Measurements from ENCODE around the gene MISFA.
A peak's percentile ranks its signal among the peaks of the same experiment; 100 is the strongest.
"Not testable (repeated sequence)": the region's sequence is repeated elsewhere in the genome, so short reads cannot be mapped to it uniquely, and the experiment has no call there.

MISFA gene

GRCh38 chr11:18590571-18590970 is 9.0 kb upstream of the MISFA start:
- Histone ChIP-seq H3K27ac (ENCODE audit: low read length) (no peak overlapping the region), H3K4me3 (ENCODE audit: low read depth in 1 of 2, low read length in 2 of 2) (peak overlapping the region in 1 of 2 donors; percentile 100), H3K36me3 (ENCODE audit: control insufficient read depth in 1 of 2, insufficient read depth in 2 of 2, low read length in 2 of 2) (peaks cover 0 to 4% of the 10 kb centered on the region in 2 donors), H3K27me3 (ENCODE audit: low read depth, low read length) (no peaks in the 10 kb centered on the region), H3K4me1 (ENCODE audit: control insufficient read depth in 1 of 2, insufficient read depth in 2 of 2, low read length in 2 of 2) (peaks cover 12 to 25% of the 10 kb centered on the region in 2 donors), H3K9me3 (ENCODE audit: control insufficient read depth in 1 of 2, low read length in 2 of 2) (no peaks in the 10 kb centered on the region)

GRCh38 chr11:18594088-18594487 is 5.5 kb upstream of the MISFA start:
- not testable (repeated sequence) for H3K9me3 ChIP-seq (ENCODE audit: control insufficient read depth in 1 of 2, low read length in 2 of 2); H3K27ac ChIP-seq (ENCODE audit: low read length); H3K27me3 ChIP-seq (ENCODE audit: low read depth, low read length); H3K4me3 ChIP-seq (ENCODE audit: low read depth in 1 of 2, low read length in 2 of 2)
- H3K4me1 ChIP-seq (ENCODE audit: control insufficient read depth in 1 of 2, insufficient read depth in 2 of 2, low read length in 2 of 2): peaks cover 9 to 17% of the 10 kb centered on the region in 2 donors
- H3K36me3 ChIP-seq (ENCODE audit: control insufficient read depth in 1 of 2, insufficient read depth in 2 of 2, low read length in 2 of 2): peaks cover 7 to 16% of the 10 kb centered on the region in 2 donors

GRCh38 chr11:18594999-18595749 is 4.4 kb upstream of the MISFA start:
- Histone ChIP-seq H3K27me3 (ENCODE audit: low read depth, low read length) (no peaks in the 10 kb centered on the region), H3K4me3 (ENCODE audit: low read depth in 1 of 2, low read length in 2 of 2) (no peak overlapping the region), H3K27ac (ENCODE audit: low read length) (no peak overlapping the region), H3K9me3 (ENCODE audit: control insufficient read depth in 1 of 2, low read length in 2 of 2) (no peaks in the 10 kb centered on the region), H3K36me3 (ENCODE audit: control insufficient read depth in 1 of 2, insufficient read depth in 2 of 2, low read length in 2 of 2) (peaks cover 7 to 16% of the 10 kb centered on the region in 2 donors), H3K4me1 (ENCODE audit: control insufficient read depth in 1 of 2, insufficient read depth in 2 of 2, low read length in 2 of 2) (peaks cover 2 to 7% of the 10 kb centered on the region in 2 donors)

- Histone ChIP-seq H3K27me3 (ENCODE audit: low read depth, low read length) (no peaks in the 10 kb centered on the region), H3K9me3 (ENCODE audit: control insufficient read depth in 1 of 2, low read length in 2 of 2) (no peaks in the 10 kb centered on the region), H3K4me1 (ENCODE audit: control insufficient read depth in 1 of 2, insufficient read depth in 2 of 2, low read length in 2 of 2) (no peaks in the 10 kb centered on the region), H3K4me3 (ENCODE audit: low read depth in 1 of 2, low read length in 2 of 2) (no peak overlapping the region), H3K27ac (ENCODE audit: low read length) (no peak overlapping the region), H3K36me3 (ENCODE audit: control insufficient read depth in 1 of 2, insufficient read depth in 2 of 2, low read length in 2 of 2) (peaks cover 3 to 7% of the 10 kb centered on the region in 2 donors)
Observed at GRCh38 chr11:18600915-18601569, 1.5 kb downstream of the MISFA start.

GRCh38 chr11:18608376-18608775 is 8.8 kb downstream of the MISFA start:
- peaks cover 34 to 40% of the 10 kb centered on the region in 2 donors for H3K36me3 ChIP-seq (ENCODE audit: control insufficient read depth in 1 of 2, insufficient read depth in 2 of 2, low read length in 2 of 2)

GRCh38 chr11:18611196-18611595 is 11.6 kb downstream of the MISFA start:
- H3K4me3 ChIP-seq (ENCODE audit: low read depth in 1 of 2, low read length in 2 of 2): no peak overlapping the region
- no peak overlapping the region for H3K27ac ChIP-seq (ENCODE audit: low read length)
- H3K4me1 ChIP-seq (ENCODE audit: control insufficient read depth in 1 of 2, insufficient read depth in 2 of 2, low read length in 2 of 2): no peaks in the 10 kb centered on the region
- H3K36me3 ChIP-seq (ENCODE audit: control insufficient read depth in 1 of 2, insufficient read depth in 2 of 2, low read length in 2 of 2): peaks cover 50 to 66% of the 10 kb centered on the region in 2 donors
- H3K27me3 ChIP-seq (ENCODE audit: low read depth, low read length): no peaks in the 10 kb centered on the region
- H3K9me3 ChIP-seq (ENCODE audit: control insufficient read depth in 1 of 2, low read length in 2 of 2): no peaks in the 10 kb centered on the region

More at GRCh38 chr11:18608376-18608775, 8.8 kb downstream of the MISFA start:
- Histone ChIP-seq H3K4me1 (ENCODE audit: control insufficient read depth in 1 of 2, insufficient read depth in 2 of 2, low read length in 2 of 2) (no peaks in the 10 kb centered on the region), H3K27me3 (ENCODE audit: low read depth, low read length) (no peaks in the 10 kb centered on the region), H3K4me3 (ENCODE audit: low read depth in 1 of 2, low read length in 2 of 2) (no peak overlapping the region), H3K27ac (ENCODE audit: low read length) (no peak overlapping the region), H3K9me3 (ENCODE audit: control insufficient read depth in 1 of 2, low read length in 2 of 2) (no peaks in the 10 kb centered on the region)

- Histone ChIP-seq H3K27ac (ENCODE audit: low read length) (no peak overlapping the region), H3K4me1 (ENCODE audit: control insufficient read depth in 1 of 2, insufficient read depth in 2 of 2, low read length in 2 of 2) (no peaks in the 10 kb centered on the region), H3K36me3 (ENCODE audit: control insufficient read depth in 1 of 2, insufficient read depth in 2 of 2, low read length in 2 of 2) (peaks cover 46 to 60% of the 10 kb centered on the region in 2 donors), H3K4me3 (ENCODE audit: low read depth in 1 of 2, low read length in 2 of 2) (no peak overlapping the region), H3K27me3 (ENCODE audit: low read depth, low read length) (no peaks in the 10 kb centered on the region), H3K9me3 (ENCODE audit: control insufficient read depth in 1 of 2, low read length in 2 of 2) (no peaks in the 10 kb centered on the region)
Observed at GRCh38 chr11:18612394-18612793, 12.8 kb downstream of the MISFA start.

- H3K9me3 ChIP-seq (ENCODE audit: control insufficient read depth in 1 of 2, low read length in 2 of 2): no peaks in the 10 kb centered on the region
- H3K27ac ChIP-seq (ENCODE audit: low read length): no peak overlapping the region
- H3K4me1 ChIP-seq (ENCODE audit: control insufficient read depth in 1 of 2, insufficient read depth in 2 of 2, low read length in 2 of 2): peaks cover 9 to 14% of the 10 kb centered on the region in 2 donors
- H3K4me3 ChIP-seq (ENCODE audit: low read depth in 1 of 2, low read length in 2 of 2): no peak overlapping the region
- no peaks in the 10 kb centered on the region for H3K27me3 ChIP-seq (ENCODE audit: low read depth, low read length)
- H3K36me3 ChIP-seq (ENCODE audit: control insufficient read depth in 1 of 2, insufficient read depth in 2 of 2, low read length in 2 of 2): peaks cover 29 to 46% of the 10 kb centered on the region in 2 donors
Observed at GRCh38 chr11:18614667-18615066, 15.1 kb downstream of the MISFA start.

- H3K27ac ChIP-seq (ENCODE audit: low read length): no peak overlapping the region
- H3K27me3 ChIP-seq (ENCODE audit: low read depth, low read length): no peaks in the 10 kb centered on the region
- H3K36me3 ChIP-seq (ENCODE audit: control insufficient read depth in 1 of 2, insufficient read depth in 2 of 2, low read length in 2 of 2): peaks cover 23 to 42% of the 10 kb centered on the region in 2 donors
- H3K4me3 ChIP-seq (ENCODE audit: low read depth in 1 of 2, low read length in 2 of 2): no peak overlapping the region
- H3K9me3 ChIP-seq (ENCODE audit: control insufficient read depth in 1 of 2, low read length in 2 of 2): no peaks in the 10 kb centered on the region
- peaks cover 9 to 14% of the 10 kb centered on the region in 2 donors for H3K4me1 ChIP-seq (ENCODE audit: control insufficient read depth in 1 of 2, insufficient read depth in 2 of 2, low read length in 2 of 2)
Observed at GRCh38 chr11:18615628-18616392, 16.2 kb downstream of the MISFA start.

GRCh38 chr11:18617688-18618341 is 18.2 kb downstream of the MISFA start:
- peak overlapping the region; percentile 41 for H3K27ac ChIP-seq (ENCODE audit: low read length)

More at GRCh38 chr11:18617688-18618341, 18.2 kb downstream of the MISFA start:
- Histone ChIP-seq H3K4me1 (ENCODE audit: control insufficient read depth in 1 of 2, insufficient read depth in 2 of 2, low read length in 2 of 2) (peaks cover 9 to 14% of the 10 kb centered on the region in 2 donors), H3K27me3 (ENCODE audit: low read depth, low read length) (no peaks in the 10 kb centered on the region), H3K4me3 (ENCODE audit: low read depth in 1 of 2, low read length in 2 of 2) (no peak overlapping the region), H3K9me3 (ENCODE audit: control insufficient read depth in 1 of 2, low read length in 2 of 2) (no peaks in the 10 kb centered on the region), H3K36me3 (ENCODE audit: control insufficient read depth in 1 of 2, insufficient read depth in 2 of 2, low read length in 2 of 2) (peaks cover 15 to 30% of the 10 kb centered on the region in 2 donors)
